Measurements from ENCODE around the gene MYH13.

DNA sequence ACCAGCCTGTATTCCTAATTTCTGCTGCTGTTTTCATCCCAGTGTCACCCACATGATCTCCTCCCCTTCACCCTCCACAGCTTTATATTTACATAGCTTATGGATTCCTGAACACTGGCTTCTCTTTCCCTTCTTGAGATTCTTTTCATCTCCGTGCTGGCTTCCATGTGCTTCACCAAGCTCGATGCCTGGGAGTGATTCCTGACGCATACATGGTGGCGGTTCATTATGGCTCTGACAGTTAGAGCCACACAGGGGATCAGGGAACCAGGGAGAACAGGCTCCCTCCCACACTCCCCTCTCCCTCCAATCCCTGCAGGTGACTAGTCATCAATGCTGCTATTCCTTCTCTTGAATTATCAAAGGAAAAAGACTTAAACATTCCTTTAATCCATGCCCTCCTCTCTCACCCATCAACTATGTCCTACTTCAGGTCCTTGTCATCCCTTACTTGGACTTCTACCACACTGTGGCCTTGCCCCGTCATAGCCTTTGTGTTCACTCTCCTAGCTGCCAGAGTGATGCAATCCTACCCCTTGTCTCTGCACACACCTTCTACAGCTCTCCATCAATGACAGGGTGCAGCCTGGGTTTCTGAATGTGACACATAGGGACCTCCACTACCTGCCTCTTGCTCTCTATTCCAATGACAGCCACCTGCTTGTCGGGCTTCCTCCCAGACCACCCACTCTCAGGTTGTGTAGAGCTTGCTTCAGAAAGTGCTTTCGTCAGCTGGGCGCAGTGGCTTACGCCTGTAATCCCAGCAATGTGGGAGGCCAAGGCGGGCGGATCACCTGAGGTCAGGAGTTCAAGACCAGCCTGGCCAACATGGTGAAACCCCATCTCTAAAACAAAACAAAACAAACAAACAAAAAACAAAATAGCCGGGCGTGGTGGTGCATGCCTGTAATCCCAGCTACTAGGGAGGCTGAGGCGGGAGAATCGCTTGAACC lies 43.6 kb downstream of the MYH13 start:
- TF ChIP-seq, protein P1, sequence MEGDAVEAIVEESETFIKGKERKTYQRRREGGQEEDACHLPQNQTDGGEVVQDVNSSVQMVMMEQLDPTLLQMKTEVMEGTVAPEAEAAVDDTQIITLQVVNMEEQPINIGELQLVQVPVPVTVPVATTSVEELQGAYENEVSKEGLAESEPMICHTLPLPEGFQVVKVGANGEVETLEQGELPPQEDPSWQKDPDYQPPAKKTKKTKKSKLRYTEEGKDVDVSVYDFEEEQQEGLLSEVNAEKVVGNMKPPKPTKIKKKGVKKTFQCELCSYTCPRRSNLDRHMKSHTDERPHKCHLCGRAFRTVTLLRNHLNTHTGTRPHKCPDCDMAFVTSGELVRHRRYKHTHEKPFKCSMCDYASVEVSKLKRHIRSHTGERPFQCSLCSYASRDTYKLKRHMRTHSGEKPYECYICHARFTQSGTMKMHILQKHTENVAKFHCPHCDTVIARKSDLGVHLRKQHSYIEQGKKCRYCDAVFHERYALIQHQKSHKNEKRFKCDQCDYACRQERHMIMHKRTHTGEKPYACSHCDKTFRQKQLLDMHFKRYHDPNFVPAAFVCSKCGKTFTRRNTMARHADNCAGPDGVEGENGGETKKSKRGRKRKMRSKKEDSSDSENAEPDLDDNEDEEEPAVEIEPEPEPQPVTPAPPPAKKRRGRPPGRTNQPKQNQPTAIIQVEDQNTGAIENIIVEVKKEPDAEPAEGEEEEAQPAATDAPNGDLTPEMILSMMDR (IDR thresholded peaks at IDR 0.05) = no peak
- TF ChIP-seq EP300 (IDR thresholded peaks at IDR 0.05) = no peak
- TF ChIP-seq POLR2A (IDR thresholded peaks at IDR 0.05) = no peak
